GM04504 (cell line): ENCODE measurements around the gene SPHK1.

Experiments
- DNase-seq: peaks from one replicate; pipeline ENCODE4 v3.0.0-alpha.2; 2012; ENCODE audit warnings: low read depth

The SPHK1 gene

DNA sequence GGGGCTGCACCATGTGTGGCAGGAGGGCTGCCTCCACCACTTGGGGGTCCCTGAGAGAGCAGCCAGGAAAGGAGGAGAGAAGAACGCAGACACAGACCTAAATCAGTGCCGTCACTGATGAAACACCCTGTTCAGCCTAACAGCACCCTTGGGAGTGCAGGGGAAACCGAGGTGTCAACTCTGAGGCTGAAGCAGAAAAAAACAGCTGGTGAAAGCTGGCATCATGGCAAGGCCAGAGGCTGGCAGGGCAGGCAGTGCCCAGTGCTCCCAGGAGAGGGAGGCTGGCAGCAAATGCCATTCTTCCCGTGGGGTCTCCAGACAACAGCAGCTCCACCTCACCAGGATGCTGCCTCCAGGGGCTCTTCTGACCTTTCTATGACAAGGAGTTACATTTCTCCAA lies 23.1 kb downstream of the SPHK1 start:
- no peak for DNase-seq

DNA sequence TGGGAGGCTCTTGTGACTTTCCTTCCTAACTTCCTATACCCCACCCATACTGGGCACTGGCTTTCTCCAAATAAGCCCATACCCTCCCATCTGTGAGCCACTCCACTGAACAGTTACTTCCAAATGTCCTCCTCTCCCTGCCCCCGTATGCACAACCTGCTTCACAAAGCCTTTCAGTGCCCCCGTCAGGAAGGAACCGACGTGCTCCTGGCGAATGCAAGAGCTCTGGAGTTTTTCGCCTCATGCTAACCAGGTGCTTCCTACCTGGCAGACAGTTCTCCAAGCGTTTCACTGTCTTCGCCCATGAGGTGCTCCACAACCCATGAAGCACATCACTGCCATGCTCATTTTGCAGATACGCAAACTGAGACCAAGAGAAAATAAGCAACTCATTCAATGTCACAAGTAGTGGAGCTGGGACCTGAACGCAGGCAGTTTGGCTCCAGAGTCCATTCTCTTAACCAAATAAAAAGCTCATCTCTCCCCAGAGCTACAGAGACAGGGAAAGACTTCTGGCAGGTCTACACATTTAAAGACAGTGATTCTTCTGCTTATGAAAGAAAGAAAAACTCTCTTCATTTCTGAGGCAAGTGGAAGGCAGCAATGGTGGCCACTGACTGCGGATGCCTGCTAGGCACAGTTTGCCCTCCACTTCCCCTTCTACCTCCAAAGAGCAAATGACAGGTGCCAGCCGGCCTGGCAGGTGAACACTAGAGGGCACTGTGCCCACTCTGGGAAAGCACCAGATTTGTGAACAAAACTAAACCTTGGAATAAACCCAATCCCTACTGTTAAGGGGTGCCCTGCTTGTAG lies 23.8 kb downstream of the SPHK1 start:
- no peak for DNase-seq

- DNase-seq, result no peak
Observed at GRCh38 chr17:76410328-76410965, 26.0 kb downstream of the SPHK1 start.

DNA sequence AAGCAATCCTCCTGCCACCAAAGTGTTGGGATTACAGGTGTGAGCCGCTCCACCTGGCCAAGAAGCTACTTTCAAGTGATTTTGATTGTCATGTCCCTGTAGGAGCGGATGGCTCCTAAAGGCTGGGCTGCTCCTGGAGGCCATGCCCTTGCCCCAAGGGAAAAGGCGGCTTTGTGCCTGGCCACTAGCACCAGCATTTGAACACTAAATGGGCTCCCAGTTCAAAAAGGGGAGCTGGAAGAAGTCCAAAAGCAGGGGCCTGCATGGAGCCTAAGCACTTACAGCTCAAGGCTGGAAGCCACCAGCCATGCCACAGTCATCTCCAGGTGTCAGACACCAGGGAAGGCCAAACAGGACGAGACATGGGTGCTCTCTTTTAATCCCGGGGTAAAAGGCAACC lies 26.8 kb downstream of the SPHK1 start:
- no peak for DNase-seq

DNA sequence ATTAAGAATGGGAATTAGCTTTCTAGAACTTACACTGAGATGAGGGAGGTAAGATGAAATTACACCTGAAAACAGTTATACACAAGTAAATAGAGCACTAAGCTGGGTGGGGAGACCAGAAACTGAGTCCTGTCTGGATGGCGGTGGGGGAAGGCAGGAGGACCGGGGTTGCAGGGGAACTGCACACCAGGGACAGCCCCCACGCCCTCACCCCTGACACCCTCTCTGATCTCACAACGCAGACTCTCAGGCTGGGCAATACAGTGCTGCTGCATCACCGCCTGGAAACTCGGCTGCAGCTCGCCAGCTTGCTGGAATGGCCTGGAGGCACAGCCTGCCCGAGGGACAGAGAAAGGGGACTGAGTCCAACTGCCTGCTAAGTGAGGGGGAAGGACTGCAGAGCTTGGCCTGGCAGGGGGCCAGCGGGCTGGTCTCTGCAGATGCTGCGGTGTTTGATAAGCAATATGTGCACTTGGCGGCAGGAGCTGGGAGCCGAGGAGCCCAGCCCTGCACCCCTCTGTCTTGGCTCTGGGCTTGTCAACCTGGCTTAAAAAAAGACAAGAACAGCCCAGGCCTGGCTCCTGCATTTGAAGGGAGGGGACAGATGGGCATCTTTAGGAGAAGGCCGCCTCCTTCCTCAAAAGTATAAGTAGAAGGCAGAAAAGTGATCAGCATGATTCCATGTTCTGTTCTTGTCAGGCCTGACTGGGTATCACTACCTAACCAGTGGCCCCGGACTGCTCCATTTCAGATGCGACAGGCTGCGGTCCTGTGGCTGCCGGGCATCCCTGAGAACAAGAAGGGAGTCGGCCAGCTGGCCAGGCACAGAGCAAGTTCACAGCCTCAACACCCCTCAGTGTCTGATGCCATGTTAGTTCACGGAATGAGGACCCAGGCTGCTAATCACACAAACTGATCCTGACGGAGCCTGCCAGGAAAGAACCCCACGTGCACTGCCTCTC lies 30.2 kb downstream of the SPHK1 start:
- DNase-seq, result no peak

- DNase-seq, result no peak
Observed at GRCh38 chr17:76415786-76416185, 31.4 kb downstream of the SPHK1 start.

GRCh38 chr17:76416457-76416856 lies 32.0 kb downstream of the SPHK1 start:
- no peak for DNase-seq

- DNase-seq, result no peak
Observed at GRCh38 chr17:76416899-76417298, 32.5 kb downstream of the SPHK1 start.

GRCh38 chr17:76417499-76418143 lies 33.2 kb downstream of the SPHK1 start:
- DNase-seq, result no peak

DNA sequence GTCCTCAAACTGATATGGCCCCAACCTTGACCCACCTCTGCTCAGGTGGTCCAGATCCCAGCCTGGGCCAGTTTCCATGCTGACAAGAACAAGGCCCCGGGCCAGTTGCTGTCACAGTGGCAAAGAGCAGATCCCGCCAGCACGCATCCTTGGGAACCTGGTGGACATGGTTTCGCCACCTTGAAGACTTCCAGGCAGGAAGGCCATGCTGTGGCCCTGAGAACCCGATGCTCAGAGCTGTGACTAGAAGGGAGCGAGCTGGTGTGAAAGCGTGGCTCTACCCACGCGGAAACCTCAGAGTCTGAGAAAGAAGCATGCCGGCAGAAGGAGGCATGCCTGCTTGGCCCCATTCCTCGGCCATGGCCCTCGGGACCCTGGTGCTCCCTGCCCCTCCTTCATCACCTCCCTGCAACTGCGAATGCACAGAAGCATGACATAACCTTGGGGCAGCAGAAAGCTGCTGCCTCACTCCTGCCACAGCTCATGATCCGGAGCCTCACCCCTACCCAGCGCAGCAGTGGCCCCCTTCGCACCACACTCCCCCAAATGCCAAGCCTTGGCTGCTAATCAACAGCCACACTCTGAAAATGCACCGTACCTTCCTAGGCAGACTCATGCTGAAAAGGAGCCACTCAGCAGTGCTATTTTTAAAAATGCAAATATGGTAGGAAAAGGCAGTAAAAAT lies 35.3 kb downstream of the SPHK1 start:
- DNase-seq, result no peak

DNA sequence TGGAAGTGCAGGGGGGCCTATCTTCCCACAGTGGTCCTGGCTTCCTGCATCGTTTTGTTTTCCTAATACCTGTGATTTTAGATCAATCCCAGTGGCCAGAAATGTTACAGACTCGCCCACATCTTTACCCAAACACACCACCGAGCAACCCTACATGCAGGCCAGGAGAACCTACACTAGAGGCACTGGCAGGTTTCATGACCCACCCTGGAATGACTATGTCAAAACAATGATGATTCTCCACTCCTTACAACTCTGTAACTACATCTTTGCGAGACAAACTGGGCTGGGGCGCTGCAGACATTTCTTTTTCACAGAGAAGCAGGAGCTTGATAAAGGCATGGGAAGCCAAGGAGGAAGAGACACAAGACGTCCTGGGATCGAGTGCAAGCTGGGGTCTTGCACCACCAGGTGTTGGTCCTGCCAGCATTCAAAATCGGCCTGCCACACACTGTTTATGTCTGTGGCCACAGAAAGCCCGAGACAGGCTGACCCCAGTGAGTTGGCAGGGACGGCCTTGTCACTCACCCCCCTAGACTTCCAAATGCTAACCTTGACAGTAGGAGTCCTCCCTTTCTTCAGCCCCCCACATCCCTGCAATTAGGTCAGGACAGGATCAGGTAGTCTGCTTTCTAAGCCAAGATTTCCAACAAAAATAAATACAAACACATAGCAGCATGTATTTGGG lies 36.1 kb downstream of the SPHK1 start:
- DNase-seq, result no peak

GRCh38 chr17:76421044-76421407 lies 36.6 kb downstream of the SPHK1 start:
- peak; percentile 23 for DNase-seq

DNA sequence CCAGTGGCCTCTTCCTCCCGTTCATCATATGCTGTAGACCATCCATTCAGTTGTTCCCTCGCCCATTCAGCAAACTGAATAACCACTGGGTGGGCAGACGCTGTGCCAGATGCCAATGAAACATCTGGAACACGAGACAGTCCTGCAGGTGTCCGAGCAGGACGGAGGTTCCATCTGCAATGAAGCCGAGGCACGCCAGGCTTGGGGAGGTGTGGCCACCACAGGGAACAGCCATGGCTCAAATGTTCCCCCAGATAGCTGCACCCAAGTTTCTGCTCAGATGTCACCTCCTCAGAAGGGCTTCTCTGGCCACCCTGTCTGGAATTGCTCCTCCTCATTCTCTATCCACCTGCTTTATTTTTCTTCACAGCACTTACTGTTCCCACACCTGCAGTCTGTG lies 38.0 kb downstream of the SPHK1 start:
- no peak for DNase-seq

- DNase-seq, result no peak
Observed at GRCh38 chr17:76422860-76423259, 38.5 kb downstream of the SPHK1 start.

- no peak for DNase-seq
Observed at GRCh38 chr17:76426853-76427252, 42.4 kb downstream of the SPHK1 start.

GRCh38 chr17:76427501-76428231 lies 43.3 kb downstream of the SPHK1 start:
- DNase-seq, result no peak

DNA sequence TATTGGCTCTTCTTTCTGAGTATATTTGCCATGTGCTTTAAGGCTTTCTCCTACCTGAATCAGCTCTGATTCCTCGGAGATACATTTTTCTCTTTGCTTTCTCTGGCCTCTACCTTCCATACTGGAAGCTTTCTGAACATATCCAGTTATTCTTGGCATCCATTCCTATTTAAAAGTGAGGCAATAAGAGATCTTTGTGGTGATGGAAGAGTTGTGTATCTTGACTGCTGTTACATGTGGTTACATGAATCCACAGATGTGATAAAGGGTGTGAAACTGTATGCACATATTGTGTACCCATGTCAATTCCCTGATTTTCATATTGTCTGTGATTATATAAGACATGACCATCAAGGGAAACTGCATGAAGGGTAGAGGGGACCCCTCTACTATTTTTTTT lies 44.1 kb downstream of the SPHK1 start:
- no peak for DNase-seq

DNA sequence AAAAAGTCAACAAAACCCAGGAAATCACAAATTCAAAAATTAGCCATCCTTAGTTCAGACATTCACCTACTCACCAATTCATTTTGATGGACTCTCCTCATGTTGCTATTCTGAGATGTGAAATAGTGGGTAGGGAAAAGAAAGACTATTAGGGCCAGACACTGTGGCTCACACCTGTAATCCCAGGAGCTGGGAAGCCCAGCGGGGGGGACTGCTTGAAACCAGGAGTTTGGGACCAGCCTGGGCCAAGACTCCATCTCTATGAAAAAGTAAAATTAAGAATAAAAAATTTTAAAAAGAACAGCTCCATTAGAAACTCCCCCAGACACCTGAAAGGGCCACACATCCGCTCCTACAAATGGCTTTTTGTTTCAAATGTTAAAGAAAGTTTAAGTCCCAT lies 47.1 kb downstream of the SPHK1 start:
- DNase-seq, result no peak

GRCh38 chr17:76432004-76432403 lies 47.6 kb downstream of the SPHK1 start:
- no peak for DNase-seq

DNA sequence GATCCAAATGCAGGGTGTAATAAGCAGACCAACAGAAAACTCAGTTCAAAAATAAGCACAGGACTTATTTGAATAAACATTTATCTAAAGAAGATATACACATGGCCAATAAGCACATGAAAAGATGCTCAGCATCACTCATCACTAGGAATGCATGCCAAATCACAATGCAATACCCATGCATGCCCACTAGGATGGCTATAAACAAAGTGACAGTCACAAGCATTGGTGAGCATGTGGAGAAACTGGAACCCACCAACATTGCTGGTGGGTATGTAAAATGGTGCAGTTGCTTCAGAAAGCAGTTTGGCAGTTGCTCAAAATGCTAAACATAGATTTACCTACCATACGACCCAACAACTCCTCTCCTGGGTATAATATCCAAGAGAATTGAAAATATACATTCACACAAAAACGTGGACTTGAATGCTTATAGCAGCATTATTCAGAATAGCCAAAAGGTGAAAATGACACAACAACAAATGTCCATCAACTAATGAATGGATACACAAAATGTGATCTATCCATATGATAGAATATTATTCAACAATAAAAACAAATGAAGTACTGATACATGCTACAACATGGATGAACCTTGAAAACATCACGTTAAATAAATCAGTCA lies 48.4 kb downstream of the SPHK1 start:
- no peak for DNase-seq
